A673 (cell line): ENCODE data around the gene AHRR. TPM values are rescaled to one million over a fixed set of nuclear protein-coding genes. Genes with fewer than 3 reads are reported as not detected.
"Not testable (repeated sequence)": the region's sequence is repeated elsewhere in the genome, so short reads cannot be mapped to it uniquely, and the experiment has no call there.

Experiments used
- BruUV-seq: library from RNA; stranded (reverse); fragments of 400-500 nt; replicated peaks from 2 replicates; lab custom pipeline; 2021; lab: Mats Ljungman, UMichigan
- CTCF ChIA-PET: fragments of 300-600 bp; sonication (Branson Sonifier 250); formaldehyde crosslinking; loops from one replicate; lab custom pipeline; 2022; ENCODE audit warnings: antibody characterized with exemption; lab: Charles Lee
- POLR2A ChIA-PET: fragments of 300-600 bp; sonication (Branson Sonifier 250); formaldehyde crosslinking; loops from one replicate; lab custom pipeline; 2022; ENCODE audit warnings: antibody characterized with exemption; ENCODE audit not compliant: low non-redundant PET; lab: Charles Lee
- DNase-seq: peaks from one replicate; pipeline ENCODE4 v3.0.0-alpha.2; 2015; ENCODE audit warnings: low spot score
- H3K27ac ChIP-seq: fragments of 200-600 bp; sonication (generic); 2 replicates; pipeline ENCODE4 v1.5.1; 2016; ENCODE audit warnings: mixed run types, low read depth, mild to moderate bottlenecking, mixed read lengths, antibody characterized with exemption, low read length; ENCODE audit not compliant: poor library complexity, severe bottlenecking
- H3K27me3 ChIP-seq: fragments of 200-600 bp; sonication (generic); replicated peaks from 2 replicates; pipeline ENCODE4 v1.6.1; 2017; ENCODE audit warnings: mixed run types, low read depth, mild to moderate bottlenecking, mixed read lengths, antibody characterized with exemption, low read length; ENCODE audit not compliant: insufficient read depth, poor library complexity
- H3K36me3 ChIP-seq: fragments of 200-600 bp; sonication (generic); 2 replicates; pipeline ENCODE4 v1.6.1; 2016; ENCODE audit warnings: mixed run types, mild to moderate bottlenecking, mixed read lengths, antibody characterized with exemption, low read length; ENCODE audit not compliant: insufficient read depth, poor library complexity, severe bottlenecking
- H3K4me1 ChIP-seq: fragments of 200-600 bp; sonication (generic); 2 replicates; pipeline ENCODE4 v1.6.1; 2017; ENCODE audit warnings: mixed run types, mild to moderate bottlenecking, mixed read lengths, antibody characterized with exemption, low read length; ENCODE audit not compliant: insufficient read depth, poor library complexity, severe bottlenecking
- H3K4me3 ChIP-seq: fragments of 200-600 bp; sonication (generic); 2 replicates; pipeline ENCODE4 v1.5.1; 2016; ENCODE audit warnings: low read depth, mixed run types, mild to moderate bottlenecking, mixed read lengths, low read length; ENCODE audit not compliant: poor library complexity, severe bottlenecking
- H3K9me3 ChIP-seq: fragments of 200-600 bp; sonication (generic); 2 replicates; pipeline ENCODE4 v1.6.1; 2016; ENCODE audit warnings: mixed run types, low read depth, mild to moderate bottlenecking, mixed read lengths, antibody characterized with exemption, low read length; ENCODE audit not compliant: poor library complexity, severe bottlenecking
- CTCF ChIP-seq: fragments of 300-800, 200-600 bp; sonication (generic); conservative IDR thresholded peaks from 2 replicates; pipeline ENCODE4 v1.5.1; 2017; ENCODE audit warnings: low read depth, mild to moderate bottlenecking, antibody characterized with exemption, low read length, moderate library complexity, mixed read lengths
- EZH2 ChIP-seq: fragments of 200-600 bp; sonication (generic); IDR thresholded peaks from 2 replicates; pipeline ENCODE4 v1.6.1; 2017; ENCODE audit warnings: borderline replicate concordance, low read depth, mild to moderate bottlenecking, mixed read lengths, antibody characterized with exemption, low read length; ENCODE audit not compliant: poor library complexity, severe bottlenecking
- intact Hi-C: fragments of 100-400 bp; cut with micrococcal nuclease; formaldehyde crosslinking; loops from one replicate; pipeline ENCODE4 v1.10.0; 2022; ENCODE audit not compliant: unreplicated experiment
- total RNA-seq: library from RNA; stranded (reverse); gene quantifications from 2 replicates; pipeline ENCODE4 v1.2.3, GENCODE V29; 2021

AHRR gene
- total RNA-seq, 1 experiment from 2014 or later, result 2.2 TPM

- no TSS peak for BruUV-seq
- H3K27me3 ChIP-seq, result peaks cover 5% of the 10 kb centered on the region
- no peak overlapping the region for H3K27ac ChIP-seq
- ChIA-PET POLR2A (no interaction called here), CTCF (no interaction called here)
- intact Hi-C loops, result no loop called here
- H3K4me1 ChIP-seq, result no peaks in the 10 kb centered on the region
- no peaks in the 10 kb centered on the region for H3K36me3 ChIP-seq
- peak; percentile 27 for DNase-seq
- H3K4me3 ChIP-seq, result no peak overlapping the region
- H3K9me3 ChIP-seq, result no peaks in the 10 kb centered on the region
- TF ChIP-seq CTCF (no peak), EZH2 (no peak)
These were observed 164.5 kb downstream of the AHRR start for GRCh38 chr5:485946-486491.

GRCh38 chr5:486597-486996 lies 165.1 kb downstream of the AHRR start:
- intact Hi-C loops, result not testable (repeated sequence)

More at GRCh38 chr5:486597-486996, 165.1 kb downstream of the AHRR start:
- DNase-seq, H3K4me1 ChIP-seq, H3K9me3 ChIP-seq, CTCF ChIA-PET, H3K4me3 ChIP-seq, H3K27ac ChIP-seq, POLR2A ChIA-PET, BruUV-seq, H3K36me3 ChIP-seq, H3K27me3 ChIP-seq: not testable (repeated sequence)

Other genes with a start within 250 kb of the AHRR start
- 0.28 and 0.33 TPM in 2 replicates for gene PLEKHG4B, start 229.5 kb upstream of the AHRR start, total RNA-seq
- gene LRRC14B, start 130.2 kb upstream of the AHRR start, total RNA-seq, result not detected in 2 replicates
- gene CCDC127, start 103.6 kb upstream of the AHRR start, total RNA-seq, result 8.4 and 8.8 TPM in 2 replicates
- gene SDHA, start 103.4 kb upstream of the AHRR start, total RNA-seq, result 132 and 135 TPM in 2 replicates
- gene PDCD6, start 50.1 kb upstream of the AHRR start, total RNA-seq, result 93.6 and 95.5 TPM in 2 replicates
- 46.7 and 53.8 TPM in 2 replicates for gene EXOC3, start 121.5 kb downstream of the AHRR start, total RNA-seq
- 1.6 and 1.9 TPM in 2 replicates for gene SLC9A3, start 202.7 kb downstream of the AHRR start, total RNA-seq